ENCODE data around the gene HIF3A. TPM values are rescaled to one million over a fixed set of nuclear protein-coding genes. Genes with fewer than 3 reads are reported as not detected.
"Not testable (repeated sequence)": the region's sequence is repeated elsewhere in the genome, so short reads cannot be mapped to it uniquely, and the experiment has no call there.

The HIF3A gene
- total RNA-seq, 2 donors from 2014 or later, result not detected

DNA sequence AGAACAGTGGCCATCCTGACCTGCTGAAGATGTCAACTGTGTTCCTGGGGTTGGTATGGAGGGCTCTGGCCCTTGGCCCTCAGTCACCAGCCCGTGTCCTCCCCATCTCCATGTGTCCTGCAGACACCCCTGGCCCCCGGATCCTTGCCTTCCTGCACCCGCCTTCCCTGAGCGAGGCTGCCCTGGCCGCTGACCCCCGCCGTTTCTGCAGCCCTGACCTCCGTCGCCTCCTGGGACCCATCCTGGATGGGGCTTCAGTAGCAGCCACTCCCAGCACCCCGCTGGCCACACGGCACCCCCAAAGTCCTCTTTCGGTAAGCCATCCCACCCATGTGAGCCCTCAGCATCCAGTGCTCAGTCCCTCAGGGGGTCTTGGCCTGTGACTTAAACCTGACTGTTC, 24.8 kb downstream of the HIF3A start:
- no peak for ATAC-seq (replicated peaks in 1 of 2)

DNA sequence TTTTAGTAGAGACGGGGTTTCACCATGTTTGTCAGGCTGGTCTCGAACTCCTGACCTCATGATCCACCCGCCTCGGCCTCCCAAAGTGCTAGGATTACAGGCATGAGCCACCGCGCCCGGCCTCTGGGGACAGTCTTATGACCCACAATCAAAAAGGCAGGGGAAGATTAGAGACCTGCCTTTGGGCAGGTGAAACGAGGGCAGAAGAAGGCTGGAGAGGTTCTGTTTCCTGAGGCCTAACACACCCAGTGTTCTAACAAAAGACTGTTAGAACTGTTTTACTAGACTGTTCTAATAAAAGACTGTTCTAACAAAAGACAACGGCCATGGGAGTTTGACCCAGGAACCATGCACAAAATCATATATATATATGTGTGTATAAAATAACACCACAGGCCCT, 26.4 kb downstream of the HIF3A start:
- ATAC-seq (replicated peaks in 1 of 2); DNase-seq; H3K27ac Mint-ChIP-seq; H3K4me1 Mint-ChIP-seq (ENCODE audit: low read depth); H3K36me3 Mint-ChIP-seq (ENCODE audit: insufficient read depth in 2 of 2); H3K4me3 Mint-ChIP-seq; H3K27me3 Mint-ChIP-seq (ENCODE audit: low read depth): not testable (repeated sequence)
- peaks cover 8 to 11% of the 10 kb centered on the region in 2 donors for H3K9me3 Mint-ChIP-seq

More for the DNA sequence above, 24.8 kb downstream of the HIF3A start:
- Mint-ChIP-seq H3K4me1 (ENCODE audit: low read depth) (no peaks in the 10 kb centered on the region), H3K9me3 (peaks cover 8 to 11% of the 10 kb centered on the region in 2 donors), H3K27ac (no peak overlapping the region), H3K27me3 (ENCODE audit: low read depth) (no peaks in the 10 kb centered on the region), H3K4me3 (no peak overlapping the region), H3K36me3 (ENCODE audit: insufficient read depth in 2 of 2) (peaks cover 2 to 8% of the 10 kb centered on the region in 2 donors)
- no peak for DNase-seq

DNA sequence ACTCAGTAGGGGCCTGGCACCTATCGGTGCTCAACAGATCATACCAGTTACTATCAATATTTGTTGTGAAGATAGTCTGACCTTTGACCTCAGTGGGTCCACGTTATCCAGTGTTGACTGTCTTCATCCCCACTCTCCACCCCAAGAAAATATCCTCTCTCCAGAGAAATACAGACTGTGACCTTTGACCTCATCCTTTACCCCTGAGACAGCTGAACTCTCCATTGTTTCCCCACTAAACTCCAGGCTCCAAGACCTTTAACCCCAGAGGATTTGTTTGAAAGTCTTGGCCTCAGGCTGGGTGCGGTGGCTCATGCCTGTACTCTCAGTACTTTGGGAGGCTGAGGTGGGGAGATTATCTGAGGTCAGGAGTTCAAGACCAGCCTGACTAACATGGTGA, 27.4 kb downstream of the HIF3A start:
- Mint-ChIP-seq H3K4me1 (ENCODE audit: low read depth) (no peaks in the 10 kb centered on the region), H3K27me3 (ENCODE audit: low read depth) (no peaks in the 10 kb centered on the region), H3K4me3 (no peak overlapping the region), H3K27ac (no peak overlapping the region), H3K9me3 (peaks cover 10 to 14% of the 10 kb centered on the region in 2 donors), H3K36me3 (ENCODE audit: insufficient read depth in 2 of 2) (peaks cover 2 to 11% of the 10 kb centered on the region in 2 donors)
- no peak for ATAC-seq (replicated peaks in 1 of 2)
- no peak for DNase-seq

DNA sequence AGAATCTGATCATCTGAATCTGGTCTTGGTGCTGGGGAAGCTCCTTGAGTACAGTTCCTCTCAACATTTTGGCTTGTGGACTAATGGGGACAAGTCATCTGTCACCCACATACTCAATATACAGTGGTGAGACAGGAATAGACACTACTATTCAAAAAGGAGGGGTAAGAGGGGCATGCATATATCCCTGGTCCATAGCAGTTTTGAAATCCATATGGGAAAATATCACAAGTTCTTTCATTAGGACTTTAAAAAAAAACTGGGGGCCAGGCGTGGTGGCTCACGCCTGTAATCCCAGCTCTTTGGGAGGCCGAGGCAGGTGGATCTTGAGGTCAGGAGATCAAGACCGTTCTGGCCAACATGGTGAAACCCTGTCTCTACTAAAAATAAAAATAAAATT, 29.8 kb downstream of the HIF3A start:
- Mint-ChIP-seq H3K27ac (no peak overlapping the region), H3K9me3 (peaks cover 21 to 24% of the 10 kb centered on the region in 2 donors), H3K27me3 (ENCODE audit: low read depth) (no peaks in the 10 kb centered on the region), H3K36me3 (ENCODE audit: insufficient read depth in 2 of 2) (peaks cover 7 to 16% of the 10 kb centered on the region in 2 donors), H3K4me1 (ENCODE audit: low read depth) (no peaks in the 10 kb centered on the region), H3K4me3 (no peak overlapping the region)
- ATAC-seq (replicated peaks in 1 of 2) (no peak), DNase-seq (no peak)

DNA sequence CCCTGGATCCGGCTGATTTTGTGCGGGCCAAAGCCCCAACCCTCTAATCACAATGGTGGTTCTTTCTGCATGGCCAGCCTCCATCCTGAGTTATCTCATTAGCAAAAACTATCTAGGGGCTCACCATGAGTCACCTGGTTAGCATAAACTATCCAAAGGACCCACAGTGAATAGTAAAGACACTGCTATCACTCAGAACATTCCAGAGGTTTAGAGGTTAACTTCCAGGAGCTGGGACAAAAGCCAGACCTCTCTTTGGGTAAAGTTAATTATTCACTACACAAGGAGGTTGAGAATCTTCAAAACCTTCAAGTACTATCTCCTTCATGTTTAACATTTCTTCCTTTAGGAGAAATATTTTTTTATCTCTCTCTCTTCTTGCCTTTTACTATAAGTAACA, 31.2 kb downstream of the HIF3A start:
- peaks cover 21 to 24% of the 10 kb centered on the region in 2 donors for H3K9me3 Mint-ChIP-seq
- no peak overlapping the region for H3K4me3 Mint-ChIP-seq
- ATAC-seq (replicated peaks in 1 of 2) (no peak), DNase-seq (no peak)
- H3K27me3 Mint-ChIP-seq (ENCODE audit: low read depth), result no peaks in the 10 kb centered on the region
- peaks cover 7 to 16% of the 10 kb centered on the region in 2 donors for H3K36me3 Mint-ChIP-seq (ENCODE audit: insufficient read depth in 2 of 2)
- H3K4me1 Mint-ChIP-seq (ENCODE audit: low read depth), result no peaks in the 10 kb centered on the region
- H3K27ac Mint-ChIP-seq, result no peak overlapping the region

DNA sequence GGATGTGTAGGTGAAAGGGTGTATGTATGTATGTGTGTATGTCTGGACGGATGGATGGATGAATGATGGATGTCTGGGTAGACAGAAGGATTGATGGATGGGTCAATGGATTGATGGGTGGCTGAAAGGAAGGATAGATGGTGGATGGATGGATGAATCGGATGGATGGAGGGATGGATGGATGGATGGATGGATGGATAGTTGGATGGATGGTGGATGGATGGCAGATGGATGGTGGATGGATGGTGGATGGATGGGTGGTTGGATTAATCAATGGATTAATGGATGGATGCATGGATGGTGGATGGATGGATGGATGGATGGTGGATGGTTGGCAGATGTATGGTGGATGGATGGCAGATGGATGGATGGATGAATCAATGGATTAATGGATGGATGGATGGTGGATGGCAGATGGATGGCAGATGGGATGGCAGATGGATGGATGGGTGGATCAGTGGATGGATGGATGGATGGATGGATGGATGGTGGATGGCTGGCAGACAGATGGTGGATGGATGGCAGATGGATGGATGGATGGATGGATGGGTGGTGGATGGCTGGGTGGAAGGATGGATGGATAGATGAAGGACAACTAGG, 33.6 kb downstream of the HIF3A start:
- DNase-seq, result no peak
- peaks cover 7 to 16% of the 10 kb centered on the region in 2 donors for H3K36me3 Mint-ChIP-seq (ENCODE audit: insufficient read depth in 2 of 2)
- no peak for ATAC-seq (replicated peaks in 1 of 2)
- no peaks in the 10 kb centered on the region for H3K4me1 Mint-ChIP-seq (ENCODE audit: low read depth)
- no peaks in the 10 kb centered on the region for H3K27me3 Mint-ChIP-seq (ENCODE audit: low read depth)
- H3K27ac Mint-ChIP-seq, result no peak overlapping the region
- H3K4me3 Mint-ChIP-seq, result no peak overlapping the region
- H3K9me3 Mint-ChIP-seq, result peaks cover 19 to 23% of the 10 kb centered on the region in 2 donors

DNA sequence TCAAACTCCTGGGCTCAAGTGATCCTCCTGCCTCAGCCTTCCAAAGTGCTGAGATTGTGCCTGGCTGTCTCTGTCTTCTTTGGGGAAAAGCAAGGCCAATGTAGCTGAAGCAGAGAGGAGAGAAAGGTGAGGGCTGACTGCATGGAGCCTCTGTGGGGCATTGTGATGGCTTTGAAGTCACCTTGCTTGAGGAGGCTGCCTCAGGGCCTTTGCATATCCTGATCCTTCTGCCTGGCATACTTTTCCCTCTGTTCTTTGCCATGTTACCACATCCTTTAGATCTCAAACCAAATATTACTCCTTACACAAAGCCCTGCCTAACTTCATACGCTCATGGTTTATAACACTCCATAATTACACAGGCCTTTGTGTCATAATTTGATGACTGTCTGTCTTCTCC, 40.6 kb downstream of the HIF3A start:
- Mint-ChIP-seq H3K27ac (no peak overlapping the region), H3K36me3 (ENCODE audit: insufficient read depth in 2 of 2) (no peaks in the 10 kb centered on the region), H3K4me1 (ENCODE audit: low read depth) (no peaks in the 10 kb centered on the region), H3K4me3 (no peak overlapping the region), H3K27me3 (ENCODE audit: low read depth) (no peaks in the 10 kb centered on the region), H3K9me3 (no peaks in the 10 kb centered on the region)
- no peak for ATAC-seq (replicated peaks in 1 of 2)
- no peak for DNase-seq

DNA sequence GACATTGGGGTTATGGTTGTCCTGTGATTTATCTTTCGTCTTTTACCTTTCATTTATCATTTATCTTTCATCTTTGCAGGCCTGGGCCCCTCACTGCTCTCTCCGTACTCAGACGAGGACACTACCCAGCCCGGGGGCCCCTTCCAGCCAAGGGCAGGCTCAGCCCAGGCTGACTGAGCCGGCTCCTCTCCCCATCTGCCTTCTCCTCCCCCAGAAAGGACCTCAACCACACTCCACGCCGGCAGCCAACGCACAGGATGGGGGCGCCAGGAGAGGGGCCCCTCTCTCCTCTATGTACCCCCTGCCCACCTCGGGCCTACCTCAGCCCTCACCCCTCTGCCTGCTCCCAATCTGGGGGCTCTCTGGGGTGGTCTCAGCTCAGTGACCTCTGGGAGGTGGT, 42.6 kb downstream of the HIF3A start:
- DNase-seq, result no peak
- Mint-ChIP-seq H3K36me3 (ENCODE audit: insufficient read depth in 2 of 2) (no peaks in the 10 kb centered on the region), H3K4me3 (no peak overlapping the region), H3K27ac (no peak overlapping the region), H3K4me1 (ENCODE audit: low read depth) (no peaks in the 10 kb centered on the region), H3K9me3 (no peaks in the 10 kb centered on the region), H3K27me3 (ENCODE audit: low read depth) (no peaks in the 10 kb centered on the region)
- ATAC-seq (replicated peaks in 1 of 2), result no peak

DNA sequence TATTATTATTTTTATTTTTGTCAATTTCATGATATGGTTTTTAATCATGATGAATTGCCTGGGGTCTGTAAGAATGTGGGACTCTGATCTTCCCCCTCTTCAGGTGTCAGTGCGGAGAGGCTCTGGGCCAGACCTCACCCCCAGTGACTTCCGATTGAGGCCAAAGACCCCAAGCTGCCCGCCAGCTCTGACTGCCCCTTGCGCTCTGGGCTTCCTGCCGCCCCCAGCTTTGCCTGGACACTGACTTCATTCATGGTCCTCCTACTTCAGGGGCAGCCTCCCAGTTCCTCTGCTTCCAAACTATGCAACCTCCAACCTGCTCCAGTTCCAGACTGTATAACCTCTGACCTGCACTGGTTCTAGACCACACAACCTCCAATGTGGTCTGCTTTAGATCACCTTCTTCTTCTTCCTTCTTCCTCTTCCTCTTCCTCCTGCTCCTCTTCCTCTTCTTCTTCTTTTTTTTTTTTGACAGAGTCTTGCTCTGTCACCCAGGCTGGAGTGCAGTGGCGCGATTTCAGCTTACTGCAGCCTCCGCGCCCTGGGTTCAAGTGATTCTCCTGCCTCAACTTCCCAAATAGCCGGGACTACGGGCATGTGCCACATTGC, 43.3 kb downstream of the HIF3A start:
- Mint-ChIP-seq H3K27me3 (ENCODE audit: low read depth) (no peaks in the 10 kb centered on the region), H3K4me1 (ENCODE audit: low read depth) (no peaks in the 10 kb centered on the region), H3K9me3 (no peaks in the 10 kb centered on the region), H3K4me3 (no peak overlapping the region), H3K36me3 (ENCODE audit: insufficient read depth in 2 of 2) (no peaks in the 10 kb centered on the region), H3K27ac (no peak overlapping the region)
- ATAC-seq (replicated peaks in 1 of 2) (no peak), DNase-seq (no peak)

DNA sequence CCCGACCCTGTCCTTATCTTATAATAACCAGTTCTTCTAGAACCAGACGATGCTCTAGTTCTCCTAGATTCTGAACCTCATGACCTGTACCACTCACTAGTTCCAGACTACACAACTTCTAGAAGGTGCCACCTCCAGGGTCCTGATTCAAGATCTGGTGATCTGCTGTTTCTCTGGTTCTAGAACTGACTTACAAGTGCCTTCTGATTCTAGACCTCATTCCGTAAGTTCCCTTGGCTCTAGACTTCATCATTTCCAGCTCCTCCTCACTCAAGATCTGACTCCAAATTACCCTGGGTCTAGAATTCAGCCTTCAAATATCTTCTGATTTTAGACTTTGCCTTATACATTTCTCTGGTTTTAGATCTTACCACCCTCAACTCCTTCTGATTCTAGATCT, 45.1 kb downstream of the HIF3A start:
- Mint-ChIP-seq H3K4me1 (ENCODE audit: low read depth) (peaks cover 11% of the 10 kb centered on the region), H3K4me3 (no peak overlapping the region), H3K36me3 (ENCODE audit: insufficient read depth in 2 of 2) (no peaks in the 10 kb centered on the region), H3K9me3 (no peaks in the 10 kb centered on the region), H3K27ac (no peak overlapping the region), H3K27me3 (ENCODE audit: low read depth) (no peaks in the 10 kb centered on the region)
- DNase-seq (no peak), ATAC-seq (replicated peaks in 1 of 2) (no peak)

DNA sequence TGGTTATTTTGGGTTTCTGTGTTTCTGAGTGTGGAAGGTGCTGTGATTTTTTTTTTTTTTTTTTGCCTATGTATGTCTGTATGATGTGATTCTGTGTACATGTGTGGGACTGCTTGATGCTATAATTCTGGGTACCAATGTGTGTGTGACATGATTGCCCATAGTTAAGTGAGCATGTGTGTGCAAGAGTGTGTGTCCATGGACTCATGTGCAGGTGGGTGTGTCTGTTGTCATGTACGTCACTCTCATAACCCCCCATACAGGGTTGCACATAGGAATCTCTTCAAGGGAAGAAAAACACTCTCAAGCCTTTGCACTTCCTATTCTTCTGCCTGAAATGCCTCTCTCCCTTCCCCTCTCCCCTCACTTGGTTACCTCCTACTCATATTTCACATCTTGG, 47.5 kb downstream of the HIF3A start:
- H3K27ac Mint-ChIP-seq, result no peak overlapping the region
- no peaks in the 10 kb centered on the region for H3K9me3 Mint-ChIP-seq
- ATAC-seq (replicated peaks in 1 of 2) (no peak), DNase-seq (no peak)
- H3K36me3 Mint-ChIP-seq (ENCODE audit: insufficient read depth in 2 of 2), result peaks cover 3 to 9% of the 10 kb centered on the region in 2 donors
- peaks cover 34% of the 10 kb centered on the region for H3K4me1 Mint-ChIP-seq (ENCODE audit: low read depth)
- no peak overlapping the region for H3K4me3 Mint-ChIP-seq
- no peaks in the 10 kb centered on the region for H3K27me3 Mint-ChIP-seq (ENCODE audit: low read depth)

DNA sequence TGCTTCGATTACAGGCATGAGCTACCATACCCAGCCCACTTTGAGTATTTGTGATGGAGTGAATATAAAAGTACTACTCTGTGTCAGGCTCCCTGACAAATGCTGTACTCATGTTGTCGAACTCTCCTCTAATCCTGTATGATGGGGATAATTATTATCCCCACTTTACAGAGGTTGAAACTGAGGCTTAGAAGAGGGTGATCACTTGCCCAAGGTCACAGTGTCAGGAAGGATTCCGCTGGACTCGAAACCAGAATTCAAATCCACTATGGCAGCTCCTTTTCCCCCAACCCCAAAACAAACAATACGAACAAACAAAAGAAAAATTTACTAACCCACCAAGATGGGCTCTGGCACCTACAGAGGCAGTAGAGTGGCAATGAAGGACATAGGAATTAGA, 48.3 kb downstream of the HIF3A start:
- Mint-ChIP-seq H3K4me3 (peak overlapping the region; percentile 89 to 95), H3K36me3 (ENCODE audit: insufficient read depth in 2 of 2) (peaks cover 3 to 12% of the 10 kb centered on the region in 2 donors), H3K9me3 (no peaks in the 10 kb centered on the region), H3K27me3 (ENCODE audit: low read depth) (no peaks in the 10 kb centered on the region), H3K27ac (no peak overlapping the region), H3K4me1 (ENCODE audit: low read depth) (peaks cover 42% of the 10 kb centered on the region)
- DNase-seq, result no peak
- no peak for ATAC-seq (replicated peaks in 1 of 2)

DNA sequence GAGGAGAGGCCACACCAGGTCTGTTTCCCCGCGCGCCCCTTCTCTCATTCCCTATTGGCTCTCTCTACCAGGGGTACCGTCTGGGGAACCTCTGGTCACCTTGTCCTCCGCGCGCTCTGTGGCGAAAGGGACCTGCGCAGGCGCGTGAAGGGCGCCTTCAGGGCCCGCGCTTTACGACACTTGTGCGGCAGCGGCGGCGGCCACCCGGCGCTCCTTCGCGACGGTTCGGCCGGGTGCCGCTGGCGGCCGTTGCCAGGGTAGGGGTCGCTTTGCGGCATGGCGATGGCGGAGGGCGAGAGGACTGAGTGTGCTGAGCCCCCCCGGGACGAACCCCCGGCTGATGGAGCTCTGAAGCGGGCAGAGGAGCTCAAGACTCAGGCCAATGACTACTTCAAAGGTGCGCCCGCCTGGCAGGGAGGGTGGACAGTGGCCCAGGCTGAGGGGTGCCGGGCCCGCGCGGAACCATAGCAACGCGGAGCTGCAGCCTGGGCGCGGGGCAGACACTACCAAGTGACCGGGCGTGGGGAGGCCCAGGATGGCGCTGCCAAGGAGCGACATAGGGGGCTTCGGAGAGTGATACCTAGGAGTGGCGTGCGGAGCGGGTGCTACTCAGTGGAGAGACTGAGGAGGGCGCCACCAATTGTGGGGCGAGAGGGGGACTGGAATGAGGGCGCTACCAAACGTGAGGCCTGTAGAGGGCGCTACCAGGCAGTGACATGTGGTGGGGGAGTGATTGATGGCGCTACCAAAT, 50.2 kb downstream of the HIF3A start, which contains the start of gene PPP5C:
Gene PPP5C (plus strand): TSS at position 267 of the 751 bp plus-strand sequence. CDS start 10 bp downstream, at position 277.
- ATAC-seq (replicated peaks in 1 of 2), result peak; percentile 77 to 81
- peak within 1 kb of the TSS; percentile 88 for H3K27ac Mint-ChIP-seq
- peaks cover 61% of the 10 kb centered on the region for H3K4me1 Mint-ChIP-seq (ENCODE audit: low read depth)
- peak; percentile 92 to 94 for DNase-seq
- peak within 1 kb of the TSS; percentile 89 to 95 for H3K4me3 Mint-ChIP-seq
- H3K36me3 Mint-ChIP-seq (ENCODE audit: insufficient read depth in 2 of 2), result peaks cover 3 to 12% of the 10 kb centered on the region in 2 donors
- H3K27me3 Mint-ChIP-seq (ENCODE audit: low read depth), result no peaks in the 10 kb centered on the region
- H3K9me3 Mint-ChIP-seq, result no peaks in the 10 kb centered on the region

Measured in activated T-cell treated with anti-CD3 and anti-CD28 coated beads, Interleukin-2, amount 50 U/mL, for 72 hours (primary cell).